GM12878 (cell line): ENCODE results near the gene ICOSLG. TPM values are rescaled to one million over a fixed set of nuclear protein-coding genes. Genes with fewer than 3 reads are reported as not detected.
"Not testable (repeated sequence)": the region's sequence is repeated elsewhere in the genome, so short reads cannot be mapped to it uniquely, and the experiment has no call there.

Source experiments
- ATAC-seq: fragments of 200-7000 bp; cut with Tn5 transposase; 3 replicates; pipeline ENCODE4 v1.9.1; 2020; ENCODE audit warnings: mild to moderate bottlenecking, moderate library complexity
- BruUV-seq: library from RNA; stranded (reverse); fragments of 400-500 nt; replicated peaks from 2 replicates; lab custom pipeline; 2021; lab: Mats Ljungman, UMichigan
- CTCF ChIA-PET: fragments of 300-600 bp; sonication (Branson Sonifier 250); formaldehyde crosslinking; extraction: SDS; loops from one replicate; lab custom pipeline; 2021; ENCODE audit warnings: inconsistent platforms; lab: Yijun Ruan, JAX
- POLR2A ChIA-PET: fragments of 350-600 bp; formaldehyde crosslinking; extraction: SDS; loops from one replicate; lab custom pipeline; 2021; ENCODE audit warnings: inconsistent platforms; lab: Charles Lee
- RAD21 ChIA-PET: fragments of 300-600 bp; sonication (Branson Sonifier 250); formaldehyde crosslinking; loops from one replicate; lab custom pipeline; 2023; ENCODE audit warnings: antibody characterized with exemption; ENCODE audit not compliant: unreplicated experiment; lab: Charles Lee
- SMC1A ChIA-PET: fragments of 300-600 bp; sonication (Branson Sonifier 250); formaldehyde crosslinking; loops from one replicate; lab custom pipeline; 2023; ENCODE audit not compliant: unreplicated experiment, uncharacterized antibody; lab: Charles Lee
- DNase-seq: peaks from one replicate; pipeline ENCODE4 v3.0.0-alpha.2; 2011; ENCODE audit warnings: low read depth, low spot score
- FAIRE-seq: peaks from 3 replicates; lab custom pipeline; 2011; peaks lifted over from hg19 to GRCh38; lab: Jason Lieb, UNC
- H2AFZ ChIP-seq: 2 replicates; pipeline ENCODE4 v1.6.0; 2011; ENCODE audit warnings: low read depth, low read length, control low read depth; ENCODE audit not compliant: control insufficient read depth
- H3K27ac ChIP-seq: 2 replicates; pipeline ENCODE4 v1.5.1; 2011; ENCODE audit warnings: control low read depth; ENCODE audit not compliant: control insufficient read depth, insufficient read depth
- H3K27me3 ChIP-seq, 2 experiments: replicated peaks in 1 of 2; 2 replicates each; pipeline versions ENCODE4 v1.6.0 to v1.6.1; 2011; ENCODE audit warnings: low read length in 1 of 2; ENCODE audit not compliant: control insufficient read depth in 2 of 2, insufficient read depth in 2 of 2
- H3K36me3 ChIP-seq, 2 experiments: 2 replicates each; pipeline ENCODE4 v1.5.1; 2011; ENCODE audit warnings: low read length in 1 of 2; ENCODE audit not compliant: control insufficient read depth in 2 of 2, insufficient read depth in 2 of 2
- H3K4me1 ChIP-seq: 2 replicates; pipeline ENCODE4 v1.6.1; 2011; ENCODE audit warnings: mild to moderate bottlenecking, low read length, moderate library complexity, mixed read lengths; ENCODE audit not compliant: control insufficient read depth, insufficient read depth
- H3K4me2 ChIP-seq: 2 replicates; pipeline ENCODE4 v1.6.0; 2011; ENCODE audit warnings: control low read depth; ENCODE audit not compliant: control insufficient read depth, insufficient read depth
- H3K4me3 ChIP-seq: fragments of 200-600 bp; sonication (generic); 2 replicates; pipeline ENCODE4 v1.5.1; 2016
- H3K79me2 ChIP-seq: 2 replicates; pipeline ENCODE4 v1.6.0; 2011; ENCODE audit warnings: low read length; ENCODE audit not compliant: control insufficient read depth, insufficient read depth
- H3K9ac ChIP-seq: 2 replicates; pipeline ENCODE4 v1.8.0; 2011; ENCODE audit warnings: low read length, control low read depth, mixed read lengths; ENCODE audit not compliant: control insufficient read depth, insufficient read depth
- H3K9me3 ChIP-seq: replicated peaks from 3 replicates; pipeline ENCODE4 v1.5.1; 2011; ENCODE audit warnings: mild to moderate bottlenecking, low read length; ENCODE audit not compliant: control insufficient read depth, insufficient read depth
- H4K20me1 ChIP-seq: 2 replicates; pipeline ENCODE4 v1.6.0; 2011; ENCODE audit not compliant: control insufficient read depth, insufficient read depth
- ZNF687 ChIP-seq: fragments of 450-650 bp; IDR thresholded peaks from 2 replicates; pipeline ENCODE4 v1.6.1; 2017; ENCODE audit warnings: mild to moderate bottlenecking, moderate library complexity
- WGBS: methylation state at CpG from one replicate; pipeline ENCODE4 v1.1.6; 2016; ENCODE audit warnings: low lambda C conversion rate; ENCODE audit not compliant: insufficient replicate concordance, insufficient coverage; ENCODE audit errors: missing lambda C conversion rate; 5-methylcytosine and 5-hydroxymethylcytosine counted together
- in situ Hi-C: fragments of 300-500 bp; cut with MboI; formaldehyde crosslinking; loops from 9 replicates; pipeline ENCODE4 v1.14.3; 2018; ENCODE audit warnings: mixed read lengths
- intact Hi-C: fragments of 100-400 bp; cut with micrococcal nuclease; formaldehyde crosslinking; loops from one replicate; pipeline ENCODE4 v1.14.2; 2022; ENCODE audit not compliant: unreplicated experiment
- polyA plus RNA-seq, 11 experiments: library from polyadenylated mRNA; depleted of rRNA in 4 of 11; unstranded in 6 of 11; stranded (reverse) in 5 of 11; fragments of >200 nt; fragmentation: Nextera tagmentation in 4 of 11; fragmentation: Illumina TruSeq in 1 of 11; extraction: Ambion mirVana in 4 of 11; extraction: Trizol in 1 of 11; gene quantifications; 1 replicate in 1 of 11; 2 replicates in 10 of 11; pipeline versions ENCODE4 v1.2.1 to v1.2.3, GENCODE V29; 2011 to 2016; ENCODE audit warnings: inconsistent platforms in 2 of 11, missing spikeins in 2 of 11, low read depth in 1 of 11
- total RNA-seq, 4 experiments: library from RNA; depleted of rRNA in 3 of 4; stranded (reverse); fragments of >200 nt in 3 of 4; fragmentation: Illumina TruSeq in 1 of 4; extraction: Trizol in 1 of 4; gene quantifications; 2 replicates each; pipeline versions ENCODE4 v1.2.1 to v1.2.3, GENCODE V29; 2013 to 2021
- TF ChIP-seq, protein P1 (sequence below): fragments of 450-650 bp; IDR thresholded peaks from 2 replicates; pipeline ENCODE4 v1.6.1; 2017; ENCODE audit warnings: mild to moderate bottlenecking, moderate library complexity

Gene ICOSLG
- total and polyA plus RNA-seq, 10 of the 15 experiments (the other 5 are each of a cell fraction or from before 2014, with no cell fraction given): 0.84 to 16.4 (median 6.2) TPM

DNA sequence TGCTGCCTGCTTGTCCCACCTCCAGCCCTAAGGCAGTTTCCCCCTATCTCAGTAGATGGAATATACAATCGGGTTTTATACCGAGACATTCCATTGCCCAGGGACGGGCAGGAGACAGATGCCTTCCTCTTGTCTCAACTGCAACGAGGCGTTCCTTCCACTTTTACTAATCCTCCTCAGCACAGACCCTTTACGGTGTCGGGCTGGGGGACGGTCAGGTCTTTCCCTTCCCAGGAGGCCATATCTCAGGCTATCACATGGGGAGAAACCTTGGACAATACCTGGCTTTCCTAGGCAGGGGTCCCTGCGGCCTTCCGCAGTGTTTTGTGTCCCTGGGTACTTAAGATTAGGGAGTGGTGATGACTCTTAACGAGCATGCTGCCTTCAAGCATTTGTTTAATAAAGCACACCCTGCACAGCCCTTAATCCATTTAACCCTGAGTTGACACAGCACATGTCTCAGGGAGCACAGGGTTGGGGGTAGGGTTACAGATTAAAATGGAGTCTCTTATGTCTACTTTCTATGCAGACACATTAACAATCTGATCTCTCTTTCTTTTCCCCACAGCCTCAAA lies 42.6 kb upstream of the ICOSLG start:
- intact Hi-C loops, H3K79me2 ChIP-seq, H3K27me3 ChIP-seq, H2AFZ ChIP-seq, H3K4me1 ChIP-seq, CTCF ChIA-PET, H3K9ac ChIP-seq, H4K20me1 ChIP-seq, FAIRE-seq, BruUV-seq, H3K9me3 ChIP-seq, H3K4me2 ChIP-seq, in situ Hi-C loops, RAD21 ChIA-PET, POLR2A ChIA-PET, DNase-seq, SMC1A ChIA-PET, H3K36me3 ChIP-seq, H3K4me3 ChIP-seq, H3K27ac ChIP-seq, ATAC-seq: not testable (repeated sequence)
- WGBS: 38% methylated on average over 10 of the region's 11 CpGs
- TF ChIP-seq, protein P1, sequence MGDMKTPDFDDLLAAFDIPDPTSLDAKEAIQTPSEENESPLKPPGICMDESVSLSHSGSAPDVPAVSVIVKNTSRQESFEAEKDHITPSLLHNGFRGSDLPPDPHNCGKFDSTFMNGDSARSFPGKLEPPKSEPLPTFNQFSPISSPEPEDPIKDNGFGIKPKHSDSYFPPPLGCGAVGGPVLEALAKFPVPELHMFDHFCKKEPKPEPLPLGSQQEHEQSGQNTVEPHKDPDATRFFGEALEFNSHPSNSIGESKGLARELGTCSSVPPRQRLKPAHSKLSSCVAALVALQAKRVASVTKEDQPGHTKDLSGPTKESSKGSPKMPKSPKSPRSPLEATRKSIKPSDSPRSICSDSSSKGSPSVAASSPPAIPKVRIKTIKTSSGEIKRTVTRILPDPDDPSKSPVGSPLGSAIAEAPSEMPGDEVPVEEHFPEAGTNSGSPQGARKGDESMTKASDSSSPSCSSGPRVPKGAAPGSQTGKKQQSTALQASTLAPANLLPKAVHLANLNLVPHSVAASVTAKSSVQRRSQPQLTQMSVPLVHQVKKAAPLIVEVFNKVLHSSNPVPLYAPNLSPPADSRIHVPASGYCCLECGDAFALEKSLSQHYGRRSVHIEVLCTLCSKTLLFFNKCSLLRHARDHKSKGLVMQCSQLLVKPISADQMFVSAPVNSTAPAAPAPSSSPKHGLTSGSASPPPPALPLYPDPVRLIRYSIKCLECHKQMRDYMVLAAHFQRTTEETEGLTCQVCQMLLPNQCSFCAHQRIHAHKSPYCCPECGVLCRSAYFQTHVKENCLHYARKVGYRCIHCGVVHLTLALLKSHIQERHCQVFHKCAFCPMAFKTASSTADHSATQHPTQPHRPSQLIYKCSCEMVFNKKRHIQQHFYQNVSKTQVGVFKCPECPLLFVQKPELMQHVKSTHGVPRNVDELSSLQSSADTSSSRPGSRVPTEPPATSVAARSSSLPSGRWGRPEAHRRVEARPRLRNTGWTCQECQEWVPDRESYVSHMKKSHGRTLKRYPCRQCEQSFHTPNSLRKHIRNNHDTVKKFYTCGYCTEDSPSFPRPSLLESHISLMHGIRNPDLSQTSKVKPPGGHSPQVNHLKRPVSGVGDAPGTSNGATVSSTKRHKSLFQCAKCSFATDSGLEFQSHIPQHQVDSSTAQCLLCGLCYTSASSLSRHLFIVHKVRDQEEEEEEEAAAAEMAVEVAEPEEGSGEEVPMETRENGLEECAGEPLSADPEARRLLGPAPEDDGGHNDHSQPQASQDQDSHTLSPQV: 0 out of 2 replicates have a peak, but pooled peaks have one; percentile 25
- TF ChIP-seq ZNF687: 0 out of 2 replicates have a peak, but pooled peaks have one; percentile 17
